HG03469 (cell line): ENCODE results near the gene TCF12.

ENCODE experiments used
- ATAC-seq: cut with Tn5 transposase; IDR thresholded peaks from one replicate; pipeline ENCODE4 v1.9.1; 2021; ENCODE audit warnings: mild to moderate bottlenecking, moderate library complexity, moderate number of reproducible peaks; ENCODE audit not compliant: unreplicated experiment

Gene TCF12

DNA sequence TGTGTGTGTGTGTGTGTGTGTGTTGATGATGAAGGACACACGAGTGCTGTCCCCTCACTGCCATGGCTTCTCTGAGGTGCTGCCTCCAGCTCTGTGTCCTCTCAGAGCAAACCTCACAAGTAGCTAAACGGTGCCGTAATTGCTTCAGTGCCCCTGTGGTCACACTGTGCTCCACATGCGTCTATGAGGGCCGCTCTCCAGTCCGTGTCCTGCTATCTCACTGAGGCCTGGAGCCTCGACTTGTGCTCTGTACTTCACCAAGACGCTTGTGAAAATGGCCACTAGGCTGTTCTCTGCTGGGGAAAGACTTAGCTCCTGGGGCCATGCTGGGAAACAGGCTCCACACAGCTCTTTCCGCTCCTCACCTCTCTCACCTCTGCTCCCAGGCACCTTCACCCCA, 392.4 kb downstream of the TCF12 start:
- ATAC-seq: no peak

DNA sequence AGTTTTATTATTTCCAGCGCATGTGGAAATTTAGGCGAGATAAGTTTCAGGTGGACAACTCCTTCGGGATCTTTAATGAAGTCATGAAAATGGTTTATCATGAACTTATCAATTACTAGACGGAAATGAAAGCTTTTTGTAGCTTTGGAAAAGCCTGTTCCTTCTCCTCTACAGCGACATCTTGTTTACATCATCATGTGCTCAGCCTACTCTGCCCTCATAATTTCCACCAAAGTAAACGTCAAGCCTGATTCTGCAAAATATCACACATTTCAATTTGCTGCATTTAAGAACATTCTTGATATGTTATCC, 393.5 kb downstream of the TCF12 start:
- no peak for ATAC-seq

DNA sequence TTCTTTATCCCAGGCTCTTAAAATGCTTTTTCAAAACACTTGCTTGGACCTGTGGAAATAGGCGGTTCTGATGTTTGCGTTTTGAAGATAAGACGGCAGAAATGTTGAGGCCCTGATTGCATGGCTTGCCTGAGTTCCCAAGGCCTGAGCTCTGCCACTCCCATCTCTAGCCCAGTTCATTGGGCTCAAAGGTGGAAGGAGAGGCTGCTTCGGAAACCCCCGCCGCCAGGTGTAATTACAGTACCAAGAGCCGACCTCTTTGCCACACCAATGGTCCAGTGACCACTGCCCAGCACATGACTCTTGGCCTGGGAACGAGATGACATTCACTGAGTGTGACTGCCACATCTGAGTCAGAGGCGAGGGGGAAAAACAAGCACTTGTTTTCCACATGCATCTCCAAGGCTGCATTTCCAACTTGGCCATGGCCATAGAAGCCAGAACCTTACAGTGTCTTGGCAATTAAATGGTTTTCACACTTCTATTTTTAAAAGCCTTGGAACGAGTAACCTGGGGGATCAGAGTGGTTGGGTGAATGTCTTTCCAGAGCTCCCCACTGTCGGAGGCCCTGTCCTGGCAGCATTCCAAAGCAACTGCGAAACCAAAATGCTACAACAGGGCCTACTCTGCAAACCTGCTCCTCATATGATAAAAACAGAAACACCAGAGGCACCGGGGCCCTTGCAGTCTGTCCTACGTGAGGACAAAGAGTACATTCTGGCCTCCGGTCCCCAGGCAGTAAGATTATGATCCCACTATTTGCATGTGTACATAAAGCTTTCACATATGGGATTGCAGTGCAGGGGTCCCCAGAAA, 394.1 kb downstream of the TCF12 start:
- ATAC-seq: no peak

DNA sequence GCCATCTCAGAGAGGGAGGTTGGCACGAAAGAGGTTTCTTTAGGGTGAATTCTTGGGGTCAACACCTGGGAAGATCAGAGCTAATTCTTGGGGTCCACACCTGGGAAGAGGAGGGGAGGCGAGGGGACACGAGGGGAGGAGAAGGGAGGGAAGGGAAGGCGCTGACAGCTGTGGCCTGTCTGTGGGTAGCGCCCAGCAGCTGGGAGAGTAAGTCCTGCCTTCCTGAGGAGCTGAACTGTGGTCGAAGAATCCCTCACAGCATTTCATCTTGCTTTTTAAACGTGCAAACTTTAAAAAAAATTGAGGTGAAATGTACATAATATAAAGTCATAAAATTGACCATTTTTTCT, 394.7 kb downstream of the TCF12 start:
- ATAC-seq: no peak

DNA sequence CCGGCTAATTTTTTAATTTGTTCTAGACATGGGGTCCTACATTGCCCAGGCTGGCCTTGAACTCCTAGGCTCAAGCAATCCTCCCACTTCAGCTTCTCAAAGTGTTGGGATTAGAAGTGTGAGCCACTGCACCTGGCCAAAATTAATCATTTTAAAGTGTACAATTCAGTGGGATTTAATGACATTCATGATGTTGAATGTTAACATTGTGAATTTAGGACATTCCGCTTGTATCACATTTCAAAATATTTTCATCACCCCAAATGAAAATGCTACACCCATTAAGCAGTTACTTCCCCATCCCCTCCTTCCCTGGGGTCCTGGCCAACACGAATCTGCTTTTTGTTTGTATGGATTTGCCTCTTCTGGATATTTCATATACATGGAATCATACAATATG, 395.8 kb downstream of the TCF12 start:
- no peak for ATAC-seq

DNA sequence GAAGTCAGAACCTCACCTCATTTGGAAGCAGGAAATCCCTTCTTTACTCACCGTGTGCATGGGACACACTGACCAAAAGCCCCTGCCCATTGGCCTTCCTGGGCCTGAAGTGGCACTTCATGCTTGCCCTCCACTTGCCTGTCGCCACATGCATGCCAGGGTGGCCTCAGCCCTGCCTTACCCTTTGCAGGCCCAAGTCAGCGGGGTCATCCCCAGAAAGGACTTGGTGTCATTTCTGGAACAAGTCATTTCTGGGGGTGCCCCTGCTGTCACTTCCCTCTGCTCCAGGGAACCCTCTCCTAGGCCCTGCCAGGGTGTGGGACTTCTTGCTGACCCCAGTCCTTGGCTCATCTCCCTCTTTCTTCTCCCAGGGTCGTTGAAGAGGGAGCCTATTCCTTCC, 398.0 kb downstream of the TCF12 start:
- ATAC-seq: no peak

DNA sequence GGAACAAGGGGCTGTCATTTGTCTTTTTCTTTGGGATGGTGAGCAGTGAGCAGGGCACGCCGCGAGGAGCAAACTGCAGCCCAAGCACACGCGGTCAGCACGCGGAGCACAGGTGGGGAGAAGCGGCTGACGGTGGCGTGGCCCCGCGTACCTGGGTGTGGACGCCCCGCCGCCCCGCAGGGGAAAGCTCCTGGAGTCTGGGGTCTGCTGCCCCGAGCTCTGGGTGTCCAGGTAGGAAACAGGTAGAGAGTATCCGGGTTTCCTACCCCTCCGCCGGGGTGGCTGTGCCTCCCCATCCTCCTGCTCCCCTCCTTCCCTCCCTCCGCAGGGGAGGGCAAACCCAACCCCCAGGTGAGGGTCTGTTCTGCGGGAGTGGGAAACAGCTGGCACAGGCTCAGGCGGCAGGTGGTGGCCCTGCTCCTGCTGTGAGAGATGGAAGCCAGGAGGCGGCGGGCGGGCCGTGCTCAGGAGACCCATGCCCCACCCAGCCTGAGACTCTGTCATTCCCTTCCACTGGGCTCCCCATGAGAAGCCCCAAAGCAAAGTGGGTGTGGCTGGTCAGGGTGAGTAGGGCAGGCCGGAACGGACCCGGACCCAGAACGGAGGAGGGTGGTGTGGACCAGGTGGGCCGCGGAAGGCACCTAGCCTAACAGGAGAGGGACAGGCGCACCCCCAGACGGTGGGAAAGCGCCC, 400.9 kb downstream of the TCF12 start:
- ATAC-seq: no peak

DNA sequence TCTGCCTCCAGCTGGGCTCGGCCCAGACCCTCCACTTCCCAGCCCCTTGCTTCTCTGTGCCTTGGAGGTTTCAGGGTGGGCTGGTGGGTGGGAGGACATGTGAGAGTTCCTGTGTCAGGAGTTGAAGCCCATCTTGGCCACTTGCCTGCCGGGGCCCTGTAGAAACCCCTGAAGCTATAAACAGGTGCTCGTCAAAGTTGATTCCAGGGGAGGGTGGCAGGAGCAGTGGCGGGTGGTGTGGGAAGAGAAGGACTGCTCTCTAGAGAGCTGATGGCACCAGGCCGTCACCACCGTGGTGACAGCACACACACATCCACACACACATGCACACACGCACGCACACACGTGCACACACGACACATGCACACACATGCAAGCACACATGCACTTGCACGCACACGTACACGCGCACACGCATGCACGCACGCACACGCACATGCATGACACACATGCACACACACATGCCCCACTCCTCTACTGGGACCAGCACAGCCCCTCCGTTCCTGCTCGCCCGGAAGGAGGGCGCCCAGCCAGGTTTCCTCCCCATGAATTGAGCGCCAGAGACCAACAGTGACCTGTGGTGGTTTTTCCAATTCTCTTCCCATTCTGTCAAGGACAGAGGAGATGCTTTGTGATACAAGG, 401.6 kb downstream of the TCF12 start:
- no peak for ATAC-seq

DNA sequence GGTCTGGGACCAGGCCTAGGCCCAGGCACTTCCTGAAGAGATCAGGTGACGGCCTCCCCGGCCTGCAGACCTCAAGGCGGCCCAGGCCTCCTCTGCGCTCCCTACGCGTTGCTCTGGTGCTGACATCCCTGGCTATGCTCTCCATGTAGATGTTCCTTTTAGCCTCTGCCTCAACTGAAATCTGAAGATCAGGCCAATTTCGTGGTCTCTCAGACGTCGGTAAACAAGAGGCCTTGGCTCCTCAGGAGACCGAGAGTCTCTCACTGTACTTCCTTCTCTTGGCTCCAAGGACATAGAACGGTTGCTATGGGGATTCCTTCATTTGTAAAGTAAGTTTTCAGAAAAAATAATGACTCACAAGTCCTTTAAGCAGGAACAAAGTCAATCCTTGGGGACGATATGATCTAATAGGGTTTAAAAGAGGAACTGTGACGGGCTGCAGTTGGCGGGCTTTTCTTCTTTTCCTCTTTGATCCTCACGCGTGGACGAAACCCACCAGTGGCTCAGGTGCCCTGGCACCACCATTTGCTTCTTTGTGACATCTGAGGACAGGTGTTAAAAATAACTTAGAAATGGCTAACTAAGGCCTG, 402.3 kb downstream of the TCF12 start:
- no peak for ATAC-seq

DNA sequence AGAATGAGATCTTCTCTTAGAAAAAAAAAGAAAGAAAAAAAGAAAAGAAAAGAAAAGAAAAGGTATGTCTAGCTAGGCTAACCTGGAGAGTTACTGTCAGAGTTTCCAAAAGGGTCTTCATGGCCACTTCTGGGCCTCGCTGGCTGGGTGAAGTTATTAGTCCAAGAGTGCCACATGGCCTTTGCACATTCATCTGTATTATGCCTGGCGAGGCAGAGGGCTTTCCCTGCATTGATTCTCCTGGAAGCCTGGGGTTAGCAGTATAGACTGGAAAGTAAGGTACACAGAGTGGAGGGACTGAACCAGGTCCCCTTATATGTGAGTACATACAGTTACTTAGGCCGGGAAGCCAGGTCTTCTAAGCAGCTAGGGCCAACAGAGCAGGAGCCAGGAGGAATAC, 403.0 kb downstream of the TCF12 start:
- no peak for ATAC-seq

DNA sequence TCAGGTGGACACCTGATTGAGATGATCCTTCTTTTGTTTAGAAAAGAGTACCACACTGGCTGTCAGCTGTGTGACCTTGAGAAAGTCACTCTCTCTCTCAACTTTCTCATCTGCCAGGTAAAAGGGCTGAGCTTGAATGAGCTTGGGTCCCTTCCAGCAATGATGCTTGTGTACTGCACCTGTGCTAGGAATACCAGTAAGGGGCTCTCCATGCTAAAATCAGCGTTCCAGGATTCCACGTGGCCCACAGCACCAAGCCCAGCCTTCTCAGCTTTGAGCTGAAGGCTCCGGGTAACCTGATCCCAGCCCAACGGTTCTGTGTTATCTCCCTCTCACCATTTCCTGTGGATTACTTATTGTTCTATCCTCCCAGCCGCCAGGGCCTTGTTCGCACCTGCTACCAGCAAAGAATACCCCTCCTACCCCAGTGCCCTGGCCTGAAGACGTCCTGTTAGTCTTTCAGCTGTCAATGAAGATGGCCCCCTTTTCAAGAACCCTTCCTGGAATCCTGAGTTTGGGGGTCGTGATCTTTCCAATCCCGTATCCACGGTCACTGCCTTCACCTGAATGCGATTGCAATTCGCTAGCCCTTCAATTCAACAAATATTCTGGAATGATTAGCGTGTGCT, 403.6 kb downstream of the TCF12 start:
- ATAC-seq: no peak

DNA sequence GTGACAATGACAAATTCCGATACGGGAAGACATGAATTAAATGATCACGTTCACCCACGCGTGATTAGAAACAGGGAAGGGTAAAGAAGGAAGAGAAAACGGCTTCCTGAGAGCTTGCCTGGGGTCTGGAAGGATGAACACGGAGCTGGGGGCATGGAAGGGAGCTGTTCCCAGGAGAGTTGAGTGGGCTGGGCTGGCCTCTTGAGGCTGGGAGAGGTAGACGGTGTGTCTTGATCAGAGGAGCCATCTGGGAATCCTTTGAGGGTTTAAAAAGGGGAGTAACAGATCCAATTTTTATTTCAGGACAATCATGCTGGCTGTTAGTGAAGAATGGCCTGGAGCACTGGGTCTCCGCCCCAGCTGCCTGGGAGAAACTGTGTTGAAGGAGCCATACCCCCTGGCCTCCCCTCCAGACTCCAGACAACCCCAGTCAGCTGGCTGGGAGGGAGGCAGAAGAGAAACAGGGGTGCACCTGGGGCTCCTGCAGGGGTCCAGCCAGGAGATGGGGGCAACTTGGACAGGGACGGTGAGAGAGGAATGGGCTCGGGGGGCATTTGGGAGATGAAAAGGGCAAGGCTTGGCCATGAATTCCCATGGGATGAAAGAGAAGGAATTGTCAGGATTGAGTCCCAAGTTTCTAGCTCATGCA, 404.3 kb downstream of the TCF12 start:
- no peak for ATAC-seq

DNA sequence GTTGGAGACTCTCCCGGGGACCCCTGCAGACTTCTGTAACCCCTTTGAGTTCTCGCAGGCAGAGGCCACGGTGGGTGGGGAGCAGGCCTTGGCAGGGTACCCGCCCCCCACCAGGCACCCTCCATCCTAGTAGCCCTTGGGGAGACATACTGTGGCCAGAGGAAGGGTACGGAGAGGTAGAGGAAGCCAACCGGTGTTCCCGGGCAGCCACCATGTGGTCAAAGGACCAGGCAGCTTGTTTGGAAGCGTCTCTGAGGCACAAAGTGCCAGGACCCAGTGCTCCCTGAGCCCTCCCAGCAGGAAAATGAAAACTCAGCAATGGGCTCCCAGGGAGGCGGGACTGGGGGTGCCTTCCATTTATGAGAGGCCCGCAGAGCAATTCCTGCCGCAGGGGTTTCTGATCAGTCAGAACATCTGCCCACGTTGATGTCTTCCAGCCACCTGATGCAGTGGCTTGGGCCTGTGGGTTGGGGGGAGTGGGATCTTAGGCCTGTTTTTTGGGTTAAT, 404.9 kb downstream of the TCF12 start:
- ATAC-seq: no peak

DNA sequence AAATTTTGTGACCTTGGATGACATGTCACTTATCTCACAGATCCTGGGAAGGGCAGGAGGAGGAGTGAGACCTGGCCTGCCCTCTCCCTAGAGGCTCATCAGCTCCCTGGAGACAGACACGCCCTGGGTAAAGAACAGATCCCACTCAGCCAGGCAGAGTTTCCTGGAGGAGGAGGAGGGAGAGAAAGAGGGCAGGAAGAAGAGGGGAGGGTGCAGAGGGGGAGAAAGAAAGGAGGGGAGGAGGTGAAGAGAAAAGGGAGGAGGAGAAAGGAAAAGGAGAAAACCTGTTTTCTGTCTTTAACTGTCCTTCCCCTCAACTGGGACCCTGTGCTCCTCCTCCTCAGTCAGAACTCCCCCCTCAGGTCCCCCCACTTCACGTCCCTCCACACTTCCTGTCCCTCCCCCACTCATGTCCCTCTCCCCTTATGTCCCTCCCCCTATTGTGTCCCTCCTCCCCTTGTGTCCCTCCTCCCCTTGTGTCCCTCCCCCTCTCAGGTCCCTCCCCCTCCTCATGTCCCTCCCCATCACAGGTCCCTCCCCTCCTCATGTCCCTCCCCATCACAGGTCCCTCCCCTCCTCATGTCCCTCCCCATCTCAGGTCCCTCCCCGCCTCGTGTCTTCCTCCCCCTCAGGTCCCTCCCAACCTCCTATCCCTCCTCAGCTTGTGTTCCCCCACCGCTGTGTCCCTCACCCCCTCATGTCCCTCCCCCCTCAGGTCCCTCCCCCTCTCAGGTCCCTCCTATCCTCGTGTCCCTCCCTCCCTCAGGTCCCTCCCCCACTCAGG, 405.6 kb downstream of the TCF12 start:
- no peak for ATAC-seq

DNA sequence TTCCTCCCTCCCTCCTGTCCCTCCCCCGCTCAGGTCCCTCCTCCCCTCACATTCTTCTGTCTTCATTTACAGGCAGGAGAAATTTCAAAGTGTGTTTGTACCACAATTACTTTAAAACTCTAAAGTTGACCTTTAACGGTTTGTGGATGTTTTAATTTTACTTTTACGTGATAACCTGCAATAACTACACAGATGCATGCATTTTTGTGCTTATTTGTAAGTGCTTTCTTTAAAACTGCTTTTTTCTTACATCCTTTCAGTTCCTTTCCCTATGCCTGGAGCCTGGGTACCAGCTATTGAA, 406.1 kb downstream of the TCF12 start:
- ATAC-seq: no peak

DNA sequence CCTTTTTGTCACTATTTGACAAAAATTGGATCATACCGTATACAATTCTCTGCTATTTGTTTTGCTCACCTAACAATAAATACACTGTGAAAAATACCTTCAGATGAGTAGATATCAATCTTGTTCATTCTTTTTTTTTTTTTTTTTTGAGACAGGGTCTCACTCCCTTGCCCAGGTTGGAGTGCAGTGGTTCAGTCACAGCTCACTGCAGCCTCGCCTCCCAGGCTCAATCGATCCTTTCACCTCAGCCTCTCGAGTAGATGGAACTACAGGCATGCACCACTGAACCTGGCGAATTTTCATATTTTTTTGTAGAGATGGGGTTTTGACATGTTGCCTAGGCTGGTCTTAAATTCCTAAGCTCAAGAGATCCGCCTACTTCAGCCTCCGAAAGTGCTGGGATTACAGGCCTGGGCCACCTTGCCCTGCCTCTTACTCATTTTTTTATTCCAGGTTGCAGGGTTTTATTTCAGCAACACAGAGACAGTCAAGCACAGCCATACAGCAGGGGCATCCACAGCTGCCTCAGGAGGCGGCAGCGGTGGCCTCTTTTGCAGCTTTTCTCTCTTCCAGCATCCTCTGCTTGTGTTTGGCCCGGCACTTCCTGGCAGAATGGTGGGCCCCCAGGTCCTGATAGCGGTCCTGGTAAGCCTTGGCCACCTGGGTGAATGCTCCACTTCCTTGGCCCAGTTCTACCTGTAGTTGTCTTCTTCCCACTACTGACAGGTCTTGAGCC, 406.7 kb downstream of the TCF12 start:
- no peak for ATAC-seq

DNA sequence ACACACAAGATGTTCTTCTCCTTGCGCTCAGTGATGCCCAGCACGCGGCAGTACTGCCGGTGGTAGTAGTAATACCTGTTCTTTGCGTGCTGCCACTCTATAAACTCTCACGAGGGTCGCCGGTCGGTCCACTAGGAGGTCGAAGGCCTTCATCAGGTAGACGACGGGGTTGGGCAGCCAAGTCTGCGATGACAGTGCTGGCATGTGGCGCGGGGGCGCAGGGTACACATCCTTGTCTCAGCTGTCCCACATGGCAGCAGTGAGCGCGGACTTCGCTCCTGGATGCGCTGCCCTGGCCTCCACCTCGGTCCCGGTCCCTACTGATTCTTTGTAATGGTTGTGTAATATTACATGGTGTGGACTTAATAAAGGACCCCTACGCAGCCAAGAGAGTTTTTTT, 407.8 kb downstream of the TCF12 start:
- ATAC-seq: no peak

DNA sequence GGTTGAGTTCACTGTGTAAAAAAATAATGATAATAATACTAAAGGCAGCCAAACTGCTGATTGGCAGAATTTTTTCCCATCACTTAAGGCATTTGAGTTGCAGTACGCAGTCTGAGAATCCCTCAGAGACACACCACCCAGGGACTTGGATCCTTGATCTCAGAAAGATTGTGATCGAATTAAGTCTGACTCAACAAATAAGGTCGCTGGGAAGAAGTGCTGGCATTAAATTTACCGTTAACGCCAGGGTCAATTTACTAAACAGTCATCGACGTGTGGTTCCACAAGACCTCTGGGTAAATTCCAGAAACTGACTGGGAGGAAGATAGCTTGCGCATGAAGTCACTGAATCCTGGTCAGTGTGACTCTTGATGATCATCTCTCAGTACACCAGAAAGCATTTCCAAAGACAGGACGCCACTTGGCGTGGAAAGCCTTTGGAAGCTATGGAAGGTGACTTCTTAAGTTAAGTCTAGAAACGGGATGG, 409.6 kb downstream of the TCF12 start:
- no peak for ATAC-seq

DNA sequence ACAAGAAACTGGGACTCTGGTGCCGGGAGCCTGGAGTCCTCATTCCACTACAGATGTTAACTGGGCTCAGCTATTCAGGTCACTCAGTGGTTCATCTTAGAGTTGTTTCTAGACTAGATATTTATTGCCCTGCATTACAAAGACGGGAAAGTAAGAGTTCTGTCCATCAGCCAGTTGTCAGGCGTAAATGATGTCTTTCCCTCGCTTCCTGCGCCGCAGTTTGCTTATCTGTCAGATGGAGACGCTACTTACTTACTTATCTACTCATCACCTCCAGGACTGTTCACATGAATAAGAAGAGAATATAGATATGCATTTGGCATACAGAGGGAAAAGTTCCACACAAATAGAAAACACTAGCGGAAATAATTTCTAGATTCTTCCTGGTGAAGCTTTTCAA, 410.0 kb downstream of the TCF12 start:
- no peak for ATAC-seq
